Measurements from ENCODE around the gene TBC1D10B.

TBC1D10B gene

DNA sequence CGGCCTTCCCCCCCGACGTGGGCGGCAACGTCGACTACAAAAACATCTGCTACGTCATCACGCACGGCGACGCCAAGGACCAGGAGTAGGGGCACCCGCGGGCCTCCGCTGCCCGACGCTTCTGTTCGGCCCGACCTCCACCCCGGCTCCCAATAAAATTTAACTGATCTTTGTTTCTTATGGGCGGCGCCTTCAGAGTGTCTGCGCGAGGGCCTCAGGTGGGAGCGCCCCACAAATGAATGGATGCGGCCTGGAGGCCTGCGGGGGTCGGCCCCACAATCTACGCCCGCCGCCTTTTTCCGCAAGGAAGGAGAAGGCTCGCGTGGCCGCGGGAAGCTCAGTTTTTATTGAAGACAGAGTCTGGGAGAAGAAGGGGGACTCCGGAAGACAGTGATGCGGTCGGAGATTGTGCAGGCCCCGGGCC, 7.5 kb upstream of the TBC1D10B start:
- peaks cover 53% of the 10 kb centered on the region for H3K4me1 ChIP-seq (ENCODE audit: insufficient read depth, low read length, poor library complexity, severe bottlenecking)
- H2AFZ ChIP-seq (ENCODE audit: low read length): peak overlapping the region; percentile 78; the same call in 1 of the 2 replicates
- H3K4me3 ChIP-seq (ENCODE audit: low read length, poor library complexity, severe bottlenecking): peak overlapping the region; percentile 97

DNA sequence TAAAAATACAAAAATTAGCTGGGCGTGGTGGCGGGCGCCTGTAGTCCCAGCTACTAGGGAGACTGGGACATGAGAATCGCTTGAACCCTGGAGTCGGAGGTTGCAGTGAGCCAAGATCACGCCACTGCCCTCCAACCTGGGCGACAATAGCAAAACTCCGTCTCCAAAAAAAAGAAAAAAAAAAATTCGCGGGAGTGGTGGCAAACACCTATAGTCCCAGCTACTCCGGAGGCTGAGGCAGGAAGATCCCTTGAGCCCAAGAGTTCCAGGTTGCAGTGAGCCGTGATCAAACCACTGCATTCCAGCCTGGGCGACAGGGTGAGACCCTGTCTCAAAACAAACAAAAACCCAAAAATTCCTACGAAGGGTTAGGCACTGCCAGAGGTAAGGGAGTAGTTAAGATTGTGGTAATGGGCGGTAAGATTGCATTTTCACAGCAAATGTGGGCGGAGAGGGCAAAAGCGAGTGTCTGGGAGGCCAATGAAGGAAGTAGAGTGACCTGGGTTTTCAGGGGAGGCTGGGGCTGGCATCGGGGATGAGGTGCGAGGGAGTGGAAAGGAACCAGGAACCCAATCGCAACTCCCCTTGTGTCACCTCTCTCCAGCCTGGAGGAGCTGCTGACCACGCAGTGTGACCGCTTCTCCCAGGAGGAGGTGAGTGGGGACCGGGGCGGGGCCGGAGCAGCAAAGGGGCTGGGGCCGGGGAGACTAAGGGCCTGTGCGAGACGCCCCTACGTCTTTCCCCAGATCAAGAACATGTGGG, 6.9 kb upstream of the TBC1D10B start:
- peak overlapping the region; percentile 90 for H3K9ac ChIP-seq (ENCODE audit: low read depth, low read length, poor library complexity, severe bottlenecking)
- H3K4me3 ChIP-seq (ENCODE audit: low read length, poor library complexity, severe bottlenecking): peak overlapping the region; percentile 97
- H3K9me3 ChIP-seq (ENCODE audit: insufficient read depth, low read depth, low read length): no peaks in the 10 kb centered on the region
- TF ChIP-seq EZH2phosphoT487 (IDR thresholded peaks at IDR 0.05; ENCODE audit: borderline replicate concordance): no peak
- TF ChIP-seq, protein P1, sequence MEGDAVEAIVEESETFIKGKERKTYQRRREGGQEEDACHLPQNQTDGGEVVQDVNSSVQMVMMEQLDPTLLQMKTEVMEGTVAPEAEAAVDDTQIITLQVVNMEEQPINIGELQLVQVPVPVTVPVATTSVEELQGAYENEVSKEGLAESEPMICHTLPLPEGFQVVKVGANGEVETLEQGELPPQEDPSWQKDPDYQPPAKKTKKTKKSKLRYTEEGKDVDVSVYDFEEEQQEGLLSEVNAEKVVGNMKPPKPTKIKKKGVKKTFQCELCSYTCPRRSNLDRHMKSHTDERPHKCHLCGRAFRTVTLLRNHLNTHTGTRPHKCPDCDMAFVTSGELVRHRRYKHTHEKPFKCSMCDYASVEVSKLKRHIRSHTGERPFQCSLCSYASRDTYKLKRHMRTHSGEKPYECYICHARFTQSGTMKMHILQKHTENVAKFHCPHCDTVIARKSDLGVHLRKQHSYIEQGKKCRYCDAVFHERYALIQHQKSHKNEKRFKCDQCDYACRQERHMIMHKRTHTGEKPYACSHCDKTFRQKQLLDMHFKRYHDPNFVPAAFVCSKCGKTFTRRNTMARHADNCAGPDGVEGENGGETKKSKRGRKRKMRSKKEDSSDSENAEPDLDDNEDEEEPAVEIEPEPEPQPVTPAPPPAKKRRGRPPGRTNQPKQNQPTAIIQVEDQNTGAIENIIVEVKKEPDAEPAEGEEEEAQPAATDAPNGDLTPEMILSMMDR (conservative IDR thresholded peaks at IDR 0.05; ENCODE audit: low read length): no peak
- H3F3A ChIP-seq (ENCODE audit: low read depth): peaks cover 16% of the 10 kb centered on the region
- peaks cover 39% of the 10 kb centered on the region for H3K79me2 ChIP-seq (ENCODE audit: insufficient read depth, low read length)
- H2AFZ ChIP-seq (ENCODE audit: low read length): peak overlapping the region; percentile 69; the same call in 1 of the 2 replicates
- H3K9me2 ChIP-seq (replicated peaks; ENCODE audit: low read depth, low read length): no peaks in the 10 kb centered on the region
- H3K27me3 ChIP-seq (ENCODE audit: insufficient read depth, low read length, poor library complexity, severe bottlenecking): no peaks in the 10 kb centered on the region
- no peaks in the 10 kb centered on the region for H3K36me3 ChIP-seq (ENCODE audit: insufficient read depth, low read length)
- peaks cover 13% of the 10 kb centered on the region for H4K20me1 ChIP-seq (ENCODE audit: insufficient read depth, low read length, poor library complexity, severe bottlenecking)
- H3K4me2 ChIP-seq (ENCODE audit: low read depth, low read length, poor library complexity, severe bottlenecking): peak overlapping the region; percentile 99
- H3K4me1 ChIP-seq (ENCODE audit: insufficient read depth, low read length, poor library complexity, severe bottlenecking): peaks cover 47% of the 10 kb centered on the region

More for the DNA sequence above, 7.5 kb upstream of the TBC1D10B start:
- Histone ChIP-seq H3K79me2 (ENCODE audit: insufficient read depth, low read length) (peaks cover 40% of the 10 kb centered on the region), H3K9me3 (ENCODE audit: insufficient read depth, low read depth, low read length) (no peaks in the 10 kb centered on the region), H3K4me2 (ENCODE audit: low read depth, low read length, poor library complexity, severe bottlenecking) (peak overlapping the region; percentile 99), H3K9ac (ENCODE audit: low read depth, low read length, poor library complexity, severe bottlenecking) (peak overlapping the region; percentile 90), H3K27me3 (ENCODE audit: insufficient read depth, low read length, poor library complexity, severe bottlenecking) (no peaks in the 10 kb centered on the region), H3F3A (ENCODE audit: low read depth) (peaks cover 16% of the 10 kb centered on the region), H3K36me3 (ENCODE audit: insufficient read depth, low read length) (no peaks in the 10 kb centered on the region), H4K20me1 (ENCODE audit: insufficient read depth, low read length, poor library complexity, severe bottlenecking) (peaks cover 13% of the 10 kb centered on the region), H3K9me2 (replicated peaks; ENCODE audit: low read depth, low read length) (no peaks in the 10 kb centered on the region)
- no peak for TF ChIP-seq EZH2phosphoT487 (IDR thresholded peaks at IDR 0.05; ENCODE audit: borderline replicate concordance)
- TF ChIP-seq, protein P1 (conservative IDR thresholded peaks at IDR 0.05; ENCODE audit: low read length): no peak

DNA sequence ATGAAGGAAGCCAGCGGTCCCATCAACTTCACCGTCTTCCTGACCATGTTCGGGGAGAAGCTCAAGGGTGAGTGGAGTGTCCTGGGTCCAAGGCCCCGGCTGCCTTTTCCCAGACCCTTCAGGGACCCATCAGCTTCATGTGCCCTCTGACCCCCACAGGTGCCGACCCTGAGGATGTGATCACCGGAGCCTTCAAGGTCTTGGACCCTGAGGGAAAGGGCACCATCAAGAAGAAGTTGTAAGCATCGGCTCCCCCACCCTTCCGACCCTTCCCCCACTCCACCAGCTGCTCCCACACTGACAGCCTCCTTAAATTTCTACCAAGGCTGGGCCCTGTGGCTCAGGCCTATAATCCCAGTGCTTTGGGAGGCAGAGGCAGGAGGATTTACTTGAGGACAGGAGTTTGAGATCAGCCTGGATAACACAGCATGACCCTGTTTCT, 6.2 kb upstream of the TBC1D10B start:
- H3F3A ChIP-seq (ENCODE audit: low read depth): peaks cover 16% of the 10 kb centered on the region
- no peaks in the 10 kb centered on the region for H3K27me3 ChIP-seq (ENCODE audit: insufficient read depth, low read length, poor library complexity, severe bottlenecking)
- H3K9me3 ChIP-seq (ENCODE audit: insufficient read depth, low read depth, low read length): no peaks in the 10 kb centered on the region
- peak overlapping the region; percentile 99 for H3K4me2 ChIP-seq (ENCODE audit: low read depth, low read length, poor library complexity, severe bottlenecking)
- no peak for TF ChIP-seq EZH2phosphoT487 (IDR thresholded peaks at IDR 0.05; ENCODE audit: borderline replicate concordance)
- TF ChIP-seq, protein P1 (conservative IDR thresholded peaks at IDR 0.05; ENCODE audit: low read length): no peak
- peak overlapping the region; percentile 90 for H3K9ac ChIP-seq (ENCODE audit: low read depth, low read length, poor library complexity, severe bottlenecking)
- no peak overlapping the region for H2AFZ ChIP-seq (ENCODE audit: low read length)
- H3K36me3 ChIP-seq (ENCODE audit: insufficient read depth, low read length): no peaks in the 10 kb centered on the region
- H3K4me3 ChIP-seq (ENCODE audit: low read length, poor library complexity, severe bottlenecking): peak overlapping the region; percentile 97
- peaks cover 13% of the 10 kb centered on the region for H4K20me1 ChIP-seq (ENCODE audit: insufficient read depth, low read length, poor library complexity, severe bottlenecking)
- H3K9me2 ChIP-seq (replicated peaks; ENCODE audit: low read depth, low read length): no peaks in the 10 kb centered on the region
- peaks cover 46% of the 10 kb centered on the region for H3K4me1 ChIP-seq (ENCODE audit: insufficient read depth, low read length, poor library complexity, severe bottlenecking)
- H3K79me2 ChIP-seq (ENCODE audit: insufficient read depth, low read length): peaks cover 32% of the 10 kb centered on the region
